Measurements from ENCODE around the gene DOCK1.

Gene DOCK1

DNA sequence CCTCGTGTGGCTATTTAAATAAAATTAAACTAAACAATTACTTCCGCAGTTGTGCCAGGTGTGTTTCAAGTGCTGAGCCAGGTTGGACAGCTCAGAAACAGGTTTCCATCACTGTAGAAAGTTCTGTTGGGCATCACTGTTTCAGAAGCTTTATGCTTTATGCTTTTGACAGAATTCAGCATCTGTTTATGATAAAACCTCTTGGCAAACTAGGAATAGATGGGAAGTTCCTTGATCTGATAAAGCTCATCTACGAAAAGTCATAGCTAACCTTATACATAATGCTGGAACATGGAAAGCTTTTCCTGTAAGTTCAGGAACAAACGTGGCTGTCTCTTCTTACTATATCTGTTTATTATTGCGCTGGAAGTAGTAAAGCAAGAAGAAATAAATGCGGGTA lies 143.4 kb downstream of the DOCK1 start:
- Histone ChIP-seq H3K27ac (no peak overlapping the region), H3K4me3 (ENCODE audit: low read depth, low read length) (no peak overlapping the region), H3K36me3 (ENCODE audit: control insufficient read depth, insufficient read depth, low read length) (no peaks in the 10 kb centered on the region), H3K4me2 (ENCODE audit: low read length) (no peak overlapping the region), H2AFZ (no peak overlapping the region), H3K9me3 (ENCODE audit: control insufficient read depth, low read length) (no peaks in the 10 kb centered on the region), H3K9ac (no peak overlapping the region), H3K27me3 (ENCODE audit: control insufficient read depth, insufficient read depth, low read length) (no peaks in the 10 kb centered on the region), H3K79me2 (no peaks in the 10 kb centered on the region), H3K4me1 (no peaks in the 10 kb centered on the region)
- TF ChIP-seq, protein P1, sequence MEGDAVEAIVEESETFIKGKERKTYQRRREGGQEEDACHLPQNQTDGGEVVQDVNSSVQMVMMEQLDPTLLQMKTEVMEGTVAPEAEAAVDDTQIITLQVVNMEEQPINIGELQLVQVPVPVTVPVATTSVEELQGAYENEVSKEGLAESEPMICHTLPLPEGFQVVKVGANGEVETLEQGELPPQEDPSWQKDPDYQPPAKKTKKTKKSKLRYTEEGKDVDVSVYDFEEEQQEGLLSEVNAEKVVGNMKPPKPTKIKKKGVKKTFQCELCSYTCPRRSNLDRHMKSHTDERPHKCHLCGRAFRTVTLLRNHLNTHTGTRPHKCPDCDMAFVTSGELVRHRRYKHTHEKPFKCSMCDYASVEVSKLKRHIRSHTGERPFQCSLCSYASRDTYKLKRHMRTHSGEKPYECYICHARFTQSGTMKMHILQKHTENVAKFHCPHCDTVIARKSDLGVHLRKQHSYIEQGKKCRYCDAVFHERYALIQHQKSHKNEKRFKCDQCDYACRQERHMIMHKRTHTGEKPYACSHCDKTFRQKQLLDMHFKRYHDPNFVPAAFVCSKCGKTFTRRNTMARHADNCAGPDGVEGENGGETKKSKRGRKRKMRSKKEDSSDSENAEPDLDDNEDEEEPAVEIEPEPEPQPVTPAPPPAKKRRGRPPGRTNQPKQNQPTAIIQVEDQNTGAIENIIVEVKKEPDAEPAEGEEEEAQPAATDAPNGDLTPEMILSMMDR (IDR thresholded peaks at IDR 0.05): no peak

GRCh38 chr10:127052001-127052400 lies 146.8 kb downstream of the DOCK1 start:
- Histone ChIP-seq H3K4me1 (no peaks in the 10 kb centered on the region), H3K4me3 (ENCODE audit: low read depth, low read length) (no peak overlapping the region), H3K36me3 (ENCODE audit: control insufficient read depth, insufficient read depth, low read length) (no peaks in the 10 kb centered on the region), H3K27ac (no peak overlapping the region), H3K9ac (no peak overlapping the region), H2AFZ (no peak overlapping the region), H3K9me3 (ENCODE audit: control insufficient read depth, low read length) (no peaks in the 10 kb centered on the region), H3K27me3 (ENCODE audit: control insufficient read depth, insufficient read depth, low read length) (no peaks in the 10 kb centered on the region), H3K79me2 (no peaks in the 10 kb centered on the region), H3K4me2 (ENCODE audit: low read length) (no peak overlapping the region)
- TF ChIP-seq, protein P1 (IDR thresholded peaks at IDR 0.05): no peak

DNA sequence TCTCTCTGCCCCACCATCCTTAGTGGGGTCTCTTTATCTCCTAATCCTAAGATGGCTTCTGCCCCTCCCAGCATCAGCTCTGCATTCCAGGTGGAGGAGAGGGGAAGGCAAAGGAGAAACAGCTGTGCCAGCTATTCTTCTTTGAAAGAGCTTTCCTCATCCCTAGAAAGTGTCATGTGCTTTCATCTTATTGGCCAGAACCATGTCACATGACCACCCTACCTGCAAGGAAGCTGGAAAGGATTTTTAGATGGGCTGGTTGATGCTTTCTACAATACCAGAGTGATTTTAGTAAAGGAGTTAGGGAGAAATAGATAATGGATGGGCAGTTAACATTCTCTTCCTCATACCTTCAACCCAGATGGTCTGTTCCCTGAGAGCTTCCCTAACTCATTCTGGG lies 150.0 kb downstream of the DOCK1 start:
- Histone ChIP-seq H2AFZ (no peak overlapping the region), H3K9ac (no peak overlapping the region), H3K4me2 (ENCODE audit: low read length) (no peak overlapping the region), H3K79me2 (no peaks in the 10 kb centered on the region), H3K9me3 (ENCODE audit: control insufficient read depth, low read length) (no peaks in the 10 kb centered on the region), H3K4me1 (no peaks in the 10 kb centered on the region), H3K4me3 (ENCODE audit: low read depth, low read length) (no peak overlapping the region), H3K27ac (no peak overlapping the region), H3K27me3 (ENCODE audit: control insufficient read depth, insufficient read depth, low read length) (no peaks in the 10 kb centered on the region), H3K36me3 (ENCODE audit: control insufficient read depth, insufficient read depth, low read length) (no peaks in the 10 kb centered on the region)
- TF ChIP-seq, protein P1 (IDR thresholded peaks at IDR 0.05): no peak

DNA sequence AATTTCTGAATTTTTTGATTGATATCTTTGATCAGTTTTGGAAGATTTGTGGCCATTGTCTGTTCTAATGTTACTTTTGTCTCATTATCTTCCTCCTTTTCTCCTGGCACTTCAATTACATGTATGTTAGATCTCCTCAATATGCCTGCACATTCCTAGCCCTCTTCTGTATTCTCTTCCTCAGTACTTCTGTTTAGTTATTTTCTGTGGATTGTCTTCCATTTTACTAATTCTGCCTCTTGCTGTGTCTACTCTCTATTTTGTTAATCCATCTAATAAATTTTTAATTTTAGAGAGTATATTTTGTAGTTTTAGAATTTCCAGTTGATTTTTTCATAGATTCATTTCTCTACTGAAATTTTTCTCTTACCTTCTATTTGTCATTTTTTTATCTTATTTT lies 154.1 kb downstream of the DOCK1 start:
- Histone ChIP-seq H3K9ac (no peak overlapping the region), H3K4me1 (no peaks in the 10 kb centered on the region), H3K4me2 (ENCODE audit: low read length) (no peak overlapping the region), H3K27ac (no peak overlapping the region), H3K27me3 (ENCODE audit: control insufficient read depth, insufficient read depth, low read length) (no peaks in the 10 kb centered on the region), H3K36me3 (ENCODE audit: control insufficient read depth, insufficient read depth, low read length) (no peaks in the 10 kb centered on the region), H3K9me3 (ENCODE audit: control insufficient read depth, low read length) (no peaks in the 10 kb centered on the region), H3K4me3 (ENCODE audit: low read depth, low read length) (no peak overlapping the region), H2AFZ (no peak overlapping the region), H3K79me2 (no peaks in the 10 kb centered on the region)
- TF ChIP-seq, protein P1 (IDR thresholded peaks at IDR 0.05): no peak

DNA sequence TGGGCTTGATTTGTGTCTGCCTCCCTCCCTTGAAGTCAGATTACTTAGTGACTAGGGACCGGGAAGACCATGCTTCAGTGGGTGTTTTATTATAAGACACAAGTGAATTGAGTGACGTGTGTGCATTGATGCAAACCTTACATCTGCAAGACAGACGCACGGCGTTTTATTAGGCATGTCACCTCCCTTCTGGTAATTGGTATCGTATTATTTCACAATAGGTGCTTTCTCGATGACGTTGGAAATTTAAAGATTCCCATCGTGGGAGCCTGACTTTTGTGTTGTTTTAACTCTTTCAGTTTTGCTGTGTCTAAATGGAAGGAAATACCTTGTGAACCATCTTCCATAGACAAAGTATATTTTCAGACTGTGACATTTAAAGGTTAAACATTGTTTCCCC lies 158.5 kb downstream of the DOCK1 start:
- no peak overlapping the region for H3K4me2 ChIP-seq (ENCODE audit: low read length)
- H3K4me3 ChIP-seq (ENCODE audit: low read depth, low read length): no peak overlapping the region
- H3K36me3 ChIP-seq (ENCODE audit: control insufficient read depth, insufficient read depth, low read length): no peaks in the 10 kb centered on the region
- H2AFZ ChIP-seq: no peak overlapping the region
- no peaks in the 10 kb centered on the region for H3K79me2 ChIP-seq
- H3K27ac ChIP-seq: no peak overlapping the region
- H3K9ac ChIP-seq: no peak overlapping the region
- H3K4me1 ChIP-seq: no peaks in the 10 kb centered on the region
- no peaks in the 10 kb centered on the region for H3K9me3 ChIP-seq (ENCODE audit: control insufficient read depth, low read length)
- H3K27me3 ChIP-seq (ENCODE audit: control insufficient read depth, insufficient read depth, low read length): no peaks in the 10 kb centered on the region
- TF ChIP-seq, protein P1 (IDR thresholded peaks at IDR 0.05): no peak

All from parathyroid adenoma (tissue), 2 donors.